Osteoblast (primary cell): ENCODE results near the gene CCDC8. TPM values are rescaled to one million over a fixed set of nuclear protein-coding genes. Genes with fewer than 3 reads are reported as not detected.
A peak's percentile ranks its signal among the peaks of the same experiment; 100 is the strongest.

ENCODE experiments used
- DNase-seq: peaks from one replicate; pipeline ENCODE4 v3.0.0; 2011; ENCODE audit warnings: low spot score, mixed read lengths; ENCODE audit not compliant: insufficient read length; ENCODE audit errors: missing footprints
- H2AFZ ChIP-seq: 2 replicates; pipeline ENCODE4 v1.6.0; 2011; ENCODE audit warnings: mild to moderate bottlenecking, low read length
- H3K27ac ChIP-seq: 2 replicates; pipeline ENCODE4 v1.5.1; 2011; ENCODE audit warnings: mild to moderate bottlenecking, low read depth, low read length, moderate library complexity
- H3K27me3 ChIP-seq: 2 replicates; pipeline ENCODE4 v1.6.0; 2012; ENCODE audit warnings: mild to moderate bottlenecking, control low read depth, inconsistent platforms, low read length, moderate library complexity; ENCODE audit not compliant: insufficient read depth
- H3K36me3 ChIP-seq: 2 replicates; pipeline ENCODE4 v1.5.1; 2011; ENCODE audit warnings: mild to moderate bottlenecking, low read length, control low read depth, moderate library complexity; ENCODE audit not compliant: insufficient read depth
- H3K4me1 ChIP-seq: 2 replicates; pipeline ENCODE4 v1.5.1; 2011; ENCODE audit warnings: mild to moderate bottlenecking, low read length, control low read depth, moderate library complexity; ENCODE audit not compliant: insufficient read depth
- H3K4me2 ChIP-seq: 2 replicates; pipeline ENCODE4 v1.6.0; 2011; ENCODE audit warnings: mild to moderate bottlenecking, low read length; ENCODE audit not compliant: insufficient read depth
- H3K4me3 ChIP-seq: fragments of 200-600 bp; sonication (generic); 3 replicates; pipeline ENCODE4 v1.5.1; 2012; ENCODE audit warnings: mild to moderate bottlenecking, low read length, inconsistent platforms; ENCODE audit not compliant: insufficient read depth
- H3K79me2 ChIP-seq: 2 replicates; pipeline ENCODE4 v1.6.0; 2012; ENCODE audit warnings: mild to moderate bottlenecking, low read length, control low read depth, inconsistent platforms; ENCODE audit not compliant: insufficient read depth
- H3K9me3 ChIP-seq: 2 replicates; pipeline ENCODE4 v1.5.1; 2011; ENCODE audit warnings: low read depth, low read length, control low read depth
- H4K20me1 ChIP-seq: 2 replicates; pipeline ENCODE4 v1.6.0; 2012; ENCODE audit warnings: mild to moderate bottlenecking, low read length, control low read depth; ENCODE audit not compliant: insufficient read depth
- CTCF ChIP-seq: IDR thresholded peaks from 2 replicates; pipeline ENCODE4 v1.5.1; 2011; ENCODE audit warnings: mild to moderate bottlenecking, low read depth, low read length, moderate library complexity; ENCODE audit errors: extremely low read depth
- total RNA-seq: library from RNA; depleted of rRNA; stranded (reverse); fragments of >200 nt; gene quantifications from 2 replicates; pipeline ENCODE4 v1.2.3, GENCODE V29; 2012

CCDC8 gene
- total RNA-seq, 1 donor = 17.4 TPM

GRCh38 chr19:46394402-46394797, 19.0 kb downstream of the CCDC8 start:
- Histone ChIP-seq H3K4me3 (no peak overlapping the region), H3K27ac (no peak overlapping the region), H3K27me3 (no peaks in the 10 kb centered on the region), H2AFZ (no peak overlapping the region), H4K20me1 (peaks cover 5% of the 10 kb centered on the region), H3K79me2 (no peaks in the 10 kb centered on the region), H3K9me3 (no peaks in the 10 kb centered on the region), H3K36me3 (peaks cover 7% of the 10 kb centered on the region), H3K4me2 (no peak overlapping the region), H3K4me1 (peaks cover 14% of the 10 kb centered on the region)
- no peak for TF ChIP-seq CTCF
- DNase-seq = no peak

GRCh38 chr19:46393456-46394401, 19.6 kb downstream of the CCDC8 start:
- peaks cover 14% of the 10 kb centered on the region for H3K4me1 ChIP-seq
- no peak overlapping the region for H3K4me2 ChIP-seq
- peak; percentile 77 for DNase-seq
- no peaks in the 10 kb centered on the region for H3K9me3 ChIP-seq
- H3K27ac ChIP-seq = no peak overlapping the region
- peaks cover 5% of the 10 kb centered on the region for H4K20me1 ChIP-seq
- peaks cover 14% of the 10 kb centered on the region for H3K36me3 ChIP-seq
- no peaks in the 10 kb centered on the region for H3K27me3 ChIP-seq
- no peaks in the 10 kb centered on the region for H3K79me2 ChIP-seq
- H2AFZ ChIP-seq = no peak overlapping the region
- no peak overlapping the region for H3K4me3 ChIP-seq
- no peak for TF ChIP-seq CTCF

DNA sequence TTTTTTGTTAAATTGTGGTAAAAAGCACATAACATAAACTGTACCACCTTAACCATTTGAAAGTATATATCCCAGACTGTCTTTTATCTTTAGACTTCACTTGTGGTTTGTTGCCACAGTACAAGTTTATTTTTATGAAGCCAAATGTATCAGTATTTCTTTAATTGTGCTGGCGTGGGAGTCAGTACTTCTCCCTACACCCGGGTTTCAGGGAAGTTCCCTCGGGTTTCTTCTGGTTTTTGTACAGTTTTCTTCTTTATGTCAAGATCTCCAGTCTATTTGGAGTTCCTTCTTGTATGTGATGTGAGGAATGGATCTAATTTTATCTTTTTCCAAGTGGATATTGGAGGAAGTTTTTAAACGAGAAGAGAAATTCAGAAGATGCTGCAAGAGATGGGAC, 20.5 kb downstream of the CCDC8 start:
- Histone ChIP-seq H3K9me3 (no peaks in the 10 kb centered on the region), H4K20me1 (peaks cover 5% of the 10 kb centered on the region), H3K4me1 (peaks cover 14% of the 10 kb centered on the region), H3K27me3 (no peaks in the 10 kb centered on the region), H3K79me2 (no peaks in the 10 kb centered on the region), H3K4me2 (peak overlapping the region; percentile 64), H3K27ac (peak overlapping the region; percentile 59), H2AFZ (no peak overlapping the region), H3K4me3 (peak overlapping the region; percentile 38), H3K36me3 (peaks cover 23% of the 10 kb centered on the region)
- TF ChIP-seq CTCF = no peak
- DNase-seq = peak; percentile 80

DNA sequence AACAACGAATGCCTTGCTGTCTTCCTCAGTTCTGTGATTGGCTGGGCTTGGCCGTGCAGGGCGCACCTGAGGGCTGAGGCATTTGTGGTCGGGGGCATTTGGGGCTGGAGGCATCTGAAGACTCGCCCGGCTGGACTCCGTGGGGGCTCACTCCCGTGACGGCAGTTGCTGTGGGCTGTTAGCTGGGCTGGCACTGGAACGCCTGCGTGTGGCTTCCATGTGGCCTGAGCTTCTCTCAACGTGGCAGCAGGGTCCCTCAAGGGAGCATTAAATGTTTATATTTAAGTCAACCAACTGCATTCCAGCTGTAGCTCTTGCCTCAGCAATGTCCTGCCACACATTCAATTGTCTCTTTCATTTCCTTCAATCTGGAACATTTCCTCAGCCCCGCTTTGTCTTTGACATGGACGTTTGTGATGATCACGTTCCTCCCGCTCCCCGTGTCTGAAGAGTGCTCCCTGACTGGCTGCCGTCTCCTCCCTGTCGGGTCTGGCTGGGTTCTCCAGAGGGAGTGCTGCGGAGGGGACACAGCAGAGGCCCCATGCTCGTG, 21.0 kb downstream of the CCDC8 start:
- peak overlapping the region; percentile 59 for H3K27ac ChIP-seq
- H3K79me2 ChIP-seq = no peaks in the 10 kb centered on the region
- TF ChIP-seq CTCF = no peak
- peaks cover 28% of the 10 kb centered on the region for H3K36me3 ChIP-seq
- no peaks in the 10 kb centered on the region for H3K27me3 ChIP-seq
- H3K4me1 ChIP-seq = peaks cover 14% of the 10 kb centered on the region
- DNase-seq = peak; percentile 86
- H3K4me2 ChIP-seq = peak overlapping the region; percentile 64
- H3K9me3 ChIP-seq = no peaks in the 10 kb centered on the region
- H4K20me1 ChIP-seq = peaks cover 5% of the 10 kb centered on the region
- peak overlapping the region; percentile 38 for H3K4me3 ChIP-seq
- H2AFZ ChIP-seq = no peak overlapping the region
